ENCODE results near the gene SLC8A1. TPM values are rescaled to one million over a fixed set of nuclear protein-coding genes. Genes with fewer than 3 reads are reported as not detected.

The SLC8A1 gene
- total and polyA plus RNA-seq, 11 donors, result 61.9 to 1,521 (median 827) TPM

DNA sequence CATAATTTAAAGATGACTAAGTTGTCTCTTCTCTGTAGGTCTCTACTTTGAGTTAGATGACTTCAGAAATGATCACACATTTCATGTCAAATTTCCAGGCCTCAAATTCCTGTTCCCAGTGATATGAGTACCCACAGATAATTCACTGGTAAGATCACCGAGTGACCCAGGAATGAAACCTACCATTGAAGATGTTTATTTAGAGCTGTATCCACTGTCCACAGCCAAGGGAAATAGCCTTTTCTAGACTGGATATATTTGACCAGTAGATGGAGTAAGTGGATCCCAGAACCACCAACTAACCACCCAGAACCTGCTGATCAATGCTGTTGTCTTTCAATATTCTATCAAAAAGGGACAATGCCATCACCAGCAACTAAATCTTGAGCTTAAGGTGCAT lies 238.8 kb downstream of the SLC8A1 start:
- Histone ChIP-seq H3K27me3 (no peaks in the 10 kb centered on the region), H3K4me1 (peaks cover 0 to 27% (median 9%) of the 10 kb centered on the region in 12 donors), H3K4me3 (no peak overlapping the region), H3K27ac (no peak overlapping the region), H3K9me3 (peaks cover 0 to 10% (median 0%) of the 10 kb centered on the region in 12 donors), H3K36me3 (no peaks in the 10 kb centered on the region)
- WGBS, 4 donors, result 11 to 29% (median 19%) methylated on average over 1 of the region's 1 CpG
- DNase-seq (no peak), ATAC-seq (peak in 3 of 4 donors; percentile 54 to 68 (median 58))
- TF ChIP-seq POLR2A (IDR thresholded peaks at IDR 0.05), result no peak
- TF ChIP-seq, protein P1, sequence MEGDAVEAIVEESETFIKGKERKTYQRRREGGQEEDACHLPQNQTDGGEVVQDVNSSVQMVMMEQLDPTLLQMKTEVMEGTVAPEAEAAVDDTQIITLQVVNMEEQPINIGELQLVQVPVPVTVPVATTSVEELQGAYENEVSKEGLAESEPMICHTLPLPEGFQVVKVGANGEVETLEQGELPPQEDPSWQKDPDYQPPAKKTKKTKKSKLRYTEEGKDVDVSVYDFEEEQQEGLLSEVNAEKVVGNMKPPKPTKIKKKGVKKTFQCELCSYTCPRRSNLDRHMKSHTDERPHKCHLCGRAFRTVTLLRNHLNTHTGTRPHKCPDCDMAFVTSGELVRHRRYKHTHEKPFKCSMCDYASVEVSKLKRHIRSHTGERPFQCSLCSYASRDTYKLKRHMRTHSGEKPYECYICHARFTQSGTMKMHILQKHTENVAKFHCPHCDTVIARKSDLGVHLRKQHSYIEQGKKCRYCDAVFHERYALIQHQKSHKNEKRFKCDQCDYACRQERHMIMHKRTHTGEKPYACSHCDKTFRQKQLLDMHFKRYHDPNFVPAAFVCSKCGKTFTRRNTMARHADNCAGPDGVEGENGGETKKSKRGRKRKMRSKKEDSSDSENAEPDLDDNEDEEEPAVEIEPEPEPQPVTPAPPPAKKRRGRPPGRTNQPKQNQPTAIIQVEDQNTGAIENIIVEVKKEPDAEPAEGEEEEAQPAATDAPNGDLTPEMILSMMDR (IDR thresholded peaks at IDR 0.05), result peak; percentile 12 to 61 (median 42)
- intact Hi-C loops (cut with DNase I), result loop anchor here in 5 of 10 donors (10.0 kb wide), 1 partner anchor 342 kb away; no protein-coding TSS in a partner anchor

DNA sequence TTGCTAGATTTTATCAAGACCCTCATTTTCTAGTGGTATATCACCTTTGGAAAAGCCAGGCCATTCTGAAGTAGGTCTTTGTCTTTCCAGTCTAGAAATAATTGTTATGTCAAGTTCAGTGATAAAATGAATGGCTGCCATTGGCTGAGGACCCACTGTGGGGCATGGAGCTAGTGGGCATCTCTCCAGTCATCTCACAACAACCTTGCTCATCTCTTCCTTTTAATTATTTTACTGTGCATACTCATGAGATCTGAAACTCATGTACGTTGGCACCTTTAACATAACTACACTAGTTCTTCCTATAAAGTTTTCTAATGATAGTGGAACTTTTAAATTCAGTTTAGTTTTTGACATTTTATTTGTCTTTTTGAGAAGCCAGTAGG lies 240.9 kb downstream of the SLC8A1 start:
- intact Hi-C loops (cut with DNase I), result loop anchor here in 5 of 10 donors (10.0 kb wide), 1 partner anchor 344 kb away; no protein-coding TSS in a partner anchor
- H3K4me3 ChIP-seq, result no peak overlapping the region
- ATAC-seq (no peak), DNase-seq (no peak)
- TF ChIP-seq POLR2A (IDR thresholded peaks at IDR 0.05), result no peak
- TF ChIP-seq, protein P1 (IDR thresholded peaks at IDR 0.05), result no peak
- peaks cover 0 to 25% (median 10%) of the 10 kb centered on the region in 12 donors for H3K4me1 ChIP-seq
- H3K27ac ChIP-seq, result no peak overlapping the region
- no peaks in the 10 kb centered on the region for H3K9me3 ChIP-seq
- H3K36me3 ChIP-seq, result no peaks in the 10 kb centered on the region
- WGBS, 4 donors, result 69 to 77% (median 74%) methylated on average over 1 of the region's 1 CpG
- no peaks in the 10 kb centered on the region for H3K27me3 ChIP-seq

DNA sequence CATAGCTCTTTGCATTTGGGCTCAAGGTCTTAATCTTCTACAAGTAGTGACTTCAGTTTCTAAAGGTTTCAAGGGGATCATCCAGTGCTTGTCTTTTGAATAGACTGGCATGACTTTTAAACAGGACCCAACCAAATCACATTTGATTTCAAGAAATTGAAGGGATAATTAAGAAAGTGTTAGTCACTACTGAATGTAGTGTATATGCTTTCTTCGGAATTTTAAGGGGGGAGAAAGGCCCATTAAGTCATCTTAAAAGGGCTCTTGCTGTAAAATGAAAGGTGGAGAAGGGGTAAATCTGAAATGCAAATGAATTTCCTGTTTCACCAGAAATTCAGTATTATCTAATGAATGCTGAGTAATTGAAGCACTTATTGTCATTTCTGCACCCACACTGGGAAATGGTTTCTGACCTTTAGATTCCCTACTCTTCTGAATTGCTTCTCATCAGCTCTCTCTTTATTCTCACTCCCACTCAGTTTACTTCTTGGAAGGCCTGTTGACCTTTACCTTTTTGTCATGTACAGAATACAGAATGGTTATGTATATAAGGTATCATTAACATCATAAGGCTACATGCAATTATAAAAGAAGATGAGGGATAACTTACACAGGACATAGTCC lies 241.4 kb downstream of the SLC8A1 start:
- H3K9me3 ChIP-seq, result no peaks in the 10 kb centered on the region
- DNase-seq (no peak), ATAC-seq (no peak)
- no peak overlapping the region for H3K4me3 ChIP-seq
- TF ChIP-seq POLR2A (IDR thresholded peaks at IDR 0.05), result no peak
- TF ChIP-seq, protein P1 (IDR thresholded peaks at IDR 0.05), result no peak
- intact Hi-C loops (cut with DNase I), result loop anchor here in 5 of 10 donors (10.0 kb wide), 1 partner anchor 344 kb away; no protein-coding TSS in a partner anchor
- peaks cover 0 to 30% (median 10%) of the 10 kb centered on the region in 12 donors for H3K4me1 ChIP-seq
- H3K27ac ChIP-seq, result no peak overlapping the region
- H3K27me3 ChIP-seq, result no peaks in the 10 kb centered on the region
- WGBS, 4 donors, result 79 to 86% (median 83%) methylated on average over 1 of the region's 1 CpG
- H3K36me3 ChIP-seq, result no peaks in the 10 kb centered on the region

- peaks cover 0 to 35% (median 10%) of the 10 kb centered on the region in 12 donors for H3K4me1 ChIP-seq
- no peaks in the 10 kb centered on the region for H3K27me3 ChIP-seq
- peaks cover 0 to 4% (median 0%) of the 10 kb centered on the region in 12 donors for H3K9me3 ChIP-seq
- intact Hi-C loops (cut with DNase I), result loop anchor here in 5 of 10 donors (10.0 kb wide), 1 partner anchor 345 kb away; no protein-coding TSS in a partner anchor
- no peak for ATAC-seq
- H3K27ac ChIP-seq, result peak overlapping the region in 1 of 12 donors; percentile 1
- no peak overlapping the region for H3K4me3 ChIP-seq
- H3K36me3 ChIP-seq, result peaks cover 0 to 4% (median 0%) of the 10 kb centered on the region in 9 donors
- TF ChIP-seq, protein P1 (IDR thresholded peaks at IDR 0.05), result no peak
- no peak for TF ChIP-seq POLR2A (IDR thresholded peaks at IDR 0.05)
- no peak for DNase-seq
Measured at GRCh38 chr2:40209761-40210160, 242.1 kb downstream of the SLC8A1 start.
